Kidney (tissue), 14 donors: ENCODE measurements around the gene TBCD. TPM values are rescaled to one million over a fixed set of nuclear protein-coding genes. Genes with fewer than 3 reads are reported as not detected.

ENCODE experiments used
- DNase-seq, 5 donors: peaks; one replicate each; pipeline ENCODE4 v3.0.0-alpha.2; 2013 to 2020
- FAIRE-seq: peaks from 2 replicates; lab custom pipeline; 2012; peaks lifted over from hg19 to GRCh38; lab: Jason Lieb, UNC
- H3K27ac ChIP-seq, 2 donors: one replicate each; pipeline ENCODE4 v1.7.0; 2013; ENCODE audit warnings: low read depth in 2 of 2, low read length in 2 of 2, inconsistent platforms in 1 of 2
- H3K27me3 ChIP-seq: one replicate; pipeline ENCODE4 v1.7.1; 2013; ENCODE audit warnings: low read length, inconsistent platforms; ENCODE audit not compliant: control insufficient read depth, insufficient read depth
- H3K36me3 ChIP-seq, 3 donors: one replicate each; pipeline versions ENCODE4 v1.7.0 to v1.7.1; 2013; ENCODE audit warnings: low read length in 3 of 3, control low read depth in 1 of 3, inconsistent platforms in 1 of 3; ENCODE audit not compliant: insufficient read depth in 3 of 3, control insufficient read depth in 2 of 3
- H3K4me1 ChIP-seq, 3 donors: one replicate each; pipeline versions ENCODE4 v1.7.0 to v1.7.1; 2013; ENCODE audit warnings: low read length in 3 of 3, inconsistent platforms in 1 of 3, low read depth in 1 of 3; ENCODE audit not compliant: control insufficient read depth in 2 of 3, insufficient read depth in 2 of 3
- H3K4me3 ChIP-seq, 3 donors: one replicate each; pipeline versions ENCODE4 v1.7.0 to v1.8.1; 2013; ENCODE audit warnings: low read length in 3 of 3, control low read depth in 1 of 3, inconsistent platforms in 1 of 3
- H3K9ac ChIP-seq, 3 donors: one replicate each; pipeline versions ENCODE4 v1.7.0 to v1.7.1; 2013; ENCODE audit warnings: low read length in 3 of 3, control low read depth in 1 of 3, inconsistent platforms in 1 of 3
- H3K9me3 ChIP-seq, 3 donors: one replicate each; pipeline versions ENCODE4 v1.7.0 to v1.7.1; 2013; ENCODE audit warnings: low read length in 3 of 3, control low read depth in 1 of 3, inconsistent platforms in 1 of 3; ENCODE audit not compliant: control insufficient read depth in 2 of 3, insufficient read depth in 1 of 3
- CTCF ChIP-seq: IDR thresholded peaks from 3 replicates; pipeline ENCODE4 v1.5.1; 2012; ENCODE audit warnings: mild to moderate bottlenecking, moderate library complexity, borderline replicate concordance; ENCODE audit not compliant: insufficient read depth; ENCODE audit errors: extremely low read depth
- intact Hi-C: fragments of 100-400 bp; cut with DNase I; formaldehyde crosslinking; loops from one replicate; pipeline ENCODE4 v1.11.1; 2022
- polyA plus RNA-seq: library from polyadenylated mRNA; stranded (reverse); fragments of 350-450 nt; fragmentation: Illumina TruSeq; extraction: RNeasy Lipid Tissue Mini Kit (QIAGEN cat#74804); gene quantifications from one replicate; pipeline ENCODE4 v1.2.3, GENCODE V29; 2014; ENCODE audit warnings: low read depth, low replicate concordance; ENCODE audit not compliant: insufficient read depth
- total RNA-seq: library from RNA; stranded (reverse); fragmentation: NEBNext Ultra II Directional; extraction: Animal tissue kit (Norgen Biotek cat#: 25700); gene quantifications from one replicate; pipeline ENCODE4 v1.2.1, GENCODE V29; 2021
- donor health status: control.
- donor health status: control.
- donor health status: control.
- donor health status: control.
- donor health status: control.
- donor health status: DM: yes; HTN: yes; CAD: no.
- donor health status: Normal renal cell carcinoma (clear cell type).

Gene TBCD
- total and polyA plus RNA-seq, 2 donors from 2014 or later, result 72.8 to 78.7 TPM

DNA sequence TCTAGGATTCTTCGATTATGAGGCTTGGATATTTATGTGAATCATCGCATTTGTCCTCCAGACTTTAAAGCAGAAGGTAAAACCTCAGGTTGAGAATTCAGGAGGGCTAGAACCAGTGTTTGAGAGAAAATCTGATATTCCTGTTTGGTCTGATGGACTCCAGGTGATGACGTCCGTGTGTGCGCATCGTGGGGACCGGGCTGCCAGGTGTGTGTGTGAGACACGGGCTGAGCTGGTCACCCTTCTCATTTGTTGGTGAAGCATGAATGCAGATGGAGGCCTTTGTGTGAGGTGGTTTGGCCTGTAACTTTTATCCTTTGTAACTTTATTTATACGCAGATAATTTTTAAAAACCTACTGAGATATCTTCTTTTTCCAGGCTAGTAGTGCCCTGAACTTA lies 45.2 kb downstream of the TBCD start:
- intact Hi-C loops, result no loop called here
- FAIRE-seq (no peak), DNase-seq (no peak)
- no peaks in the 10 kb centered on the region for H3K27me3 ChIP-seq
- H3K4me1 ChIP-seq, result no peaks in the 10 kb centered on the region
- no peak for TF ChIP-seq CTCF
- H3K9ac ChIP-seq, result no peak overlapping the region
- H3K27ac ChIP-seq, result no peak overlapping the region
- H3K9me3 ChIP-seq, result no peaks in the 10 kb centered on the region
- no peak overlapping the region for H3K4me3 ChIP-seq
- H3K36me3 ChIP-seq, result peaks cover 0 to 11% (median 0%) of the 10 kb centered on the region in 3 donors

- no peaks in the 10 kb centered on the region for H3K27me3 ChIP-seq
- H3K36me3 ChIP-seq, result peaks cover 0 to 11% (median 0%) of the 10 kb centered on the region in 3 donors
- no peaks in the 10 kb centered on the region for H3K4me1 ChIP-seq
- no peak for DNase-seq
- H3K27ac ChIP-seq, result no peak overlapping the region
- no peak overlapping the region for H3K9ac ChIP-seq
- intact Hi-C loops, result no loop called here
- FAIRE-seq, result no peak
- no peaks in the 10 kb centered on the region for H3K9me3 ChIP-seq
- H3K4me3 ChIP-seq, result no peak overlapping the region
- TF ChIP-seq CTCF, result no peak
Observed at GRCh38 chr17:82798752-82799151, 46.9 kb downstream of the TBCD start.

- H3K9me3 ChIP-seq, result no peaks in the 10 kb centered on the region
- H3K36me3 ChIP-seq, result peaks cover 0 to 9% (median 0%) of the 10 kb centered on the region in 3 donors
- H3K27me3 ChIP-seq, result no peaks in the 10 kb centered on the region
- TF ChIP-seq CTCF, result no peak
- no peak overlapping the region for H3K4me3 ChIP-seq
- no peak overlapping the region for H3K9ac ChIP-seq
- DNase-seq, result no peak
- no peak for FAIRE-seq
- H3K27ac ChIP-seq, result no peak overlapping the region
- no peaks in the 10 kb centered on the region for H3K4me1 ChIP-seq
- intact Hi-C loops, result no loop called here
Observed at GRCh38 chr17:82799591-82799990, 47.7 kb downstream of the TBCD start.

DNA sequence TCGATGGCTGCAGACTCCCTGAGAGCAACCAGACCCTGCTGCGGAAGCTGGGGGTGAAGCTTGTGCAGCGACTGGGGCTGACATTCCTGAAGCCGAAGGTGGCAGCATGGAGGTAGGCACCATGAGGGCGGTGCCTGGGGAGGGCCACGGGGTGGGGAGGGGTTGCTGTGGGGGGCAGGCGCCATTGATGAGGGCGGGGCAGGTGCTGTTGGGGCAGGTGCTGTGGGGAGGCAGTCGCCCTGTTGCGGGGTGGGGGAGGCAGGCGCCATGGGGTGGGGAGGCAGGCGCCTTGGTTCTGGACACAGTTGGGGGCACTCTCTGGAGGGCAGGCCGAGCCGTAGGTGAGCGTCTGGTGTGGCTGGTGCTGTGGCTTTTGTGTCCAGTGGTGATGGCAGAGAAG lies 49.0 kb downstream of the TBCD start:
- Histone ChIP-seq H3K9me3 (no peaks in the 10 kb centered on the region), H3K4me1 (no peaks in the 10 kb centered on the region), H3K4me3 (no peak overlapping the region), H3K9ac (no peak overlapping the region), H3K27ac (no peak overlapping the region), H3K27me3 (no peaks in the 10 kb centered on the region), H3K36me3 (peaks cover 0 to 5% (median 0%) of the 10 kb centered on the region in 3 donors)
- intact Hi-C loops, result loop anchor here (10.0 kb wide), 1 partner anchor 114 kb away; no protein-coding TSS in a partner anchor
- FAIRE-seq, result no peak
- no peak for DNase-seq
- no peak for TF ChIP-seq CTCF
